CD4-positive, alpha-beta T cell (primary cell): Measurements from ENCODE around the gene FAM53B. TPM values are rescaled to one million over a fixed set of nuclear protein-coding genes. Genes with fewer than 3 reads are reported as not detected.

Experiments
- ATAC-seq: fragments of 200-7000 bp; cut with Tn5 transposase; one replicate; pipeline ENCODE4 v1.10.0; 2022; ENCODE audit warnings: mild to moderate bottlenecking; ENCODE audit not compliant: poor library complexity
- CTCF ChIA-PET: fragments of 350-600 bp; sonication (Branson Sonifier 250); formaldehyde crosslinking; loops from one replicate; lab custom pipeline; 2021; ENCODE audit warnings: antibody characterized with exemption, inconsistent platforms; lab: Charles Lee
- POLR2A ChIA-PET: fragments of 350-600 bp; sonication (Branson Sonifier 250); formaldehyde crosslinking; loops from one replicate; lab custom pipeline; 2021; ENCODE audit warnings: antibody characterized with exemption, inconsistent platforms; lab: Charles Lee
- DNase-seq, 14 experiments: peaks; one replicate each; pipeline ENCODE4 v3.0.0-alpha.2; 2013 to 2020; ENCODE audit warnings: mixed read lengths in 2 of 14
- H3K27ac ChIP-seq, 2 donors: one replicate each; pipeline versions ENCODE4 v1.5.1 to v1.7.0; 2013; ENCODE audit warnings: low read length in 2 of 2, low read depth in 1 of 2, mild to moderate bottlenecking in 1 of 2
- H3K27me3 ChIP-seq, 2 experiments: 1 replicate in 1 of 2; 2 replicates in 1 of 2; pipeline versions ENCODE4 v1.6.1 to v1.7.0; 2013; ENCODE audit warnings: low read length in 2 of 2, control low read depth in 1 of 2, mild to moderate bottlenecking in 1 of 2, moderate library complexity in 1 of 2; ENCODE audit not compliant: insufficient read depth in 2 of 2, control insufficient read depth in 1 of 2
- H3K36me3 ChIP-seq: one replicate; pipeline ENCODE4 v1.6.1; 2013; ENCODE audit warnings: low read length, control low read depth; ENCODE audit not compliant: insufficient read depth
- H3K4me1 ChIP-seq: one replicate; pipeline ENCODE4 v1.6.1; 2013; ENCODE audit warnings: low read length, control low read depth; ENCODE audit not compliant: insufficient read depth
- H3K4me3 ChIP-seq: one replicate; pipeline ENCODE4 v1.5.1; 2013; ENCODE audit warnings: mild to moderate bottlenecking, low read length, moderate library complexity
- H3K9me3 ChIP-seq, 2 experiments: 1 replicate in 1 of 2; 2 replicates in 1 of 2; pipeline versions ENCODE4 v1.6.1 to v1.7.0; 2013; ENCODE audit warnings: low read length in 2 of 2, mild to moderate bottlenecking in 2 of 2, control low read depth in 1 of 2, moderate library complexity in 1 of 2; ENCODE audit not compliant: control insufficient read depth in 1 of 2, insufficient read depth in 1 of 2
- H3K27ac Mint-ChIP-seq: one replicate; pipeline ENCODE4 v1.8.0; 2020; ENCODE audit warnings: mixed read lengths
- H3K27me3 Mint-ChIP-seq: one replicate; pipeline ENCODE4 v1.8.0; 2021; ENCODE audit warnings: mixed read lengths
- H3K36me3 Mint-ChIP-seq: one replicate; pipeline ENCODE4 v1.8.0; 2021; ENCODE audit warnings: low read depth, mixed read lengths
- H3K4me1 Mint-ChIP-seq: one replicate; pipeline ENCODE4 v1.8.0; 2021; ENCODE audit warnings: low read depth, mixed read lengths
- H3K4me3 Mint-ChIP-seq: one replicate; pipeline ENCODE4 v1.8.0; 2020; ENCODE audit warnings: mild to moderate bottlenecking, mixed read lengths
- H3K9me3 Mint-ChIP-seq: one replicate; pipeline ENCODE4 v1.8.0; 2020; ENCODE audit warnings: mixed read lengths
- intact Hi-C, 2 experiments: fragments of 100-400 bp; cut with DNase I in 1 of 2; cut with micrococcal nuclease in 1 of 2; formaldehyde crosslinking; loops; one replicate each; pipeline versions ENCODE4 v1.15.1 to v1.9.0; 2023 to 2025; cut with DNase I, micrococcal nuclease
- total RNA-seq, 174 experiments: library from RNA in 2 of 174; stranded (reverse) in 2 of 174; gene quantifications; one replicate each; pipeline ENCODE4 v1.2.3 and lab custom pipeline; 2021 to 2026
- TF ChIP-seq, protein P1 (sequence below): fragments of 200-600 bp; IDR thresholded peaks from one replicate; pipeline ENCODE4 v1.8.0; 2022; ENCODE audit warnings: antibody characterized with exemption, mild to moderate bottlenecking

Gene FAM53B
- total RNA-seq, 2 experiments from 2014 or later: 32.9 to 33.6 TPM

DNA sequence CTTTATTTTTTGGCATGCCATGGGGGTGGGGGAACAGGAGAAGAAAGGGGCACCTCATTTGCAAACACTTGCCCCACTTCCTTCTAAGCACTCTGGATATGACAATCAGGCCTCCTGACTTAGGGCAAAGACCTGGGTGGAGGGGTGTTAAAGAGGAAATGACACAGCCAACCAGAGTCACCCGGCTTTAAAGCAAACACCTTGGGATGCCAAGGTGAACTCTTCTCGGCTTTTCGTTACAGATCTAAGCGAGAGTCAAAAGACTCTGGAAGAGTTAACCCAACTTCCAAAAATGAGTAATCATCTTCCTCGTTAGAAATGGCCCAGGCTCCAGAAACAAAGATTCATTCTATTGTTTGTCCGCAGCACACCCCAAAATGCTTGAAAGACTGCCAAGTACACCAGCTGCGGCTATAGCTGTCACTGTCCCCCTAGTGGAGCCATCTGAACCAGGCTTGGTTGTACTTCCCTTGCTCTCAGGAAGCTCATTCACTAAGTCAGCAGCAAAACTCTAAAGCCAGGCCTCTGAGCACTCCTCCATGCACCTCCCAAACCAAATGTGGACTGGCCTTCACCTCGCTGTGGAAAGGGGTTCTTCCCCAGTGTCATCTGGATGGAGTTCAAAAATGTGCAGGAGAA is 24.8 kb downstream of the FAM53B start:
- CTCF ChIA-PET: interaction anchor here (0.9 to 17.5 kb wide), 18 partner anchors 11 to 1563 kb away, joined by 3 to 253 read pairs (median 8); no protein-coding TSS in a partner anchor
- POLR2A ChIA-PET: interaction anchor here (0.6 to 6.7 kb wide), 28 partner anchors 11 to 197 kb away, joined by 3 to 133 read pairs (median 6); partner anchors contain the start of gene FAM53B
- peaks cover 92% of the 10 kb centered on the region for H3K4me1 Mint-ChIP-seq
- ATAC-seq: peak; percentile 54
- H3K27me3 Mint-ChIP-seq: no peaks in the 10 kb centered on the region
- no peaks in the 10 kb centered on the region for H3K9me3 Mint-ChIP-seq
- TF ChIP-seq, protein P1, sequence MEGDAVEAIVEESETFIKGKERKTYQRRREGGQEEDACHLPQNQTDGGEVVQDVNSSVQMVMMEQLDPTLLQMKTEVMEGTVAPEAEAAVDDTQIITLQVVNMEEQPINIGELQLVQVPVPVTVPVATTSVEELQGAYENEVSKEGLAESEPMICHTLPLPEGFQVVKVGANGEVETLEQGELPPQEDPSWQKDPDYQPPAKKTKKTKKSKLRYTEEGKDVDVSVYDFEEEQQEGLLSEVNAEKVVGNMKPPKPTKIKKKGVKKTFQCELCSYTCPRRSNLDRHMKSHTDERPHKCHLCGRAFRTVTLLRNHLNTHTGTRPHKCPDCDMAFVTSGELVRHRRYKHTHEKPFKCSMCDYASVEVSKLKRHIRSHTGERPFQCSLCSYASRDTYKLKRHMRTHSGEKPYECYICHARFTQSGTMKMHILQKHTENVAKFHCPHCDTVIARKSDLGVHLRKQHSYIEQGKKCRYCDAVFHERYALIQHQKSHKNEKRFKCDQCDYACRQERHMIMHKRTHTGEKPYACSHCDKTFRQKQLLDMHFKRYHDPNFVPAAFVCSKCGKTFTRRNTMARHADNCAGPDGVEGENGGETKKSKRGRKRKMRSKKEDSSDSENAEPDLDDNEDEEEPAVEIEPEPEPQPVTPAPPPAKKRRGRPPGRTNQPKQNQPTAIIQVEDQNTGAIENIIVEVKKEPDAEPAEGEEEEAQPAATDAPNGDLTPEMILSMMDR: peak; percentile 68
- DNase-seq: peak; percentile 53 to 90 (median 66)
- peak overlapping the region; percentile 36 for H3K4me3 Mint-ChIP-seq
- Histone ChIP-seq H3K4me1 (peaks cover 98% of the 10 kb centered on the region), H3K36me3 (peaks cover 5% of the 10 kb centered on the region), H3K9me3 (no peaks in the 10 kb centered on the region), H3K27me3 (no peaks in the 10 kb centered on the region), H3K27ac (peak overlapping the region; percentile 93 to 95), H3K4me3 (peak overlapping the region; percentile 29)
- no peaks in the 10 kb centered on the region for H3K36me3 Mint-ChIP-seq
- intact Hi-C loops: loop anchor here (1.0 to 5.0 kb wide), 8 partner anchors 17 to 83 kb away; no protein-coding TSS in a partner anchor
- peak overlapping the region; percentile 86 for H3K27ac Mint-ChIP-seq

GRCh38 chr10:124717911-124718741 is 26.1 kb downstream of the FAM53B start:
- intact Hi-C loops: loop anchor here (2.0 to 5.0 kb wide), 7 partner anchors 15 to 81 kb away; no protein-coding TSS in a partner anchor
- CTCF ChIA-PET: interaction anchor here (0.9 to 17.5 kb wide), 16 partner anchors 9 to 188 kb away, joined by 3 to 253 read pairs (median 10); no protein-coding TSS in a partner anchor
- H3K27me3 ChIP-seq: no peaks in the 10 kb centered on the region
- TF ChIP-seq, protein P1: no peak
- H3K36me3 Mint-ChIP-seq: no peaks in the 10 kb centered on the region
- H3K27ac Mint-ChIP-seq: peak overlapping the region; percentile 86
- peaks cover 98% of the 10 kb centered on the region for H3K4me1 ChIP-seq
- ATAC-seq: peak; percentile 78
- H3K9me3 ChIP-seq: no peaks in the 10 kb centered on the region
- peak; percentile 52 to 94 (median 74) for DNase-seq
- peaks cover 92% of the 10 kb centered on the region for H3K4me1 Mint-ChIP-seq
- H3K4me3 Mint-ChIP-seq: peak overlapping the region; percentile 36
- POLR2A ChIA-PET: interaction anchor here (0.8 to 6.7 kb wide), 26 partner anchors 12 to 198 kb away, joined by 3 to 133 read pairs (median 8); partner anchors contain the start of genes EEF1AKMT2 and FAM53B
- H3K27ac ChIP-seq: peak overlapping the region; percentile 93 to 95
- peak overlapping the region; percentile 29 for H3K4me3 ChIP-seq
- H3K27me3 Mint-ChIP-seq: no peaks in the 10 kb centered on the region
- peaks cover 6% of the 10 kb centered on the region for H3K36me3 ChIP-seq
- H3K9me3 Mint-ChIP-seq: no peaks in the 10 kb centered on the region
